ENCODE results near the gene DYNC2H1.

DNA sequence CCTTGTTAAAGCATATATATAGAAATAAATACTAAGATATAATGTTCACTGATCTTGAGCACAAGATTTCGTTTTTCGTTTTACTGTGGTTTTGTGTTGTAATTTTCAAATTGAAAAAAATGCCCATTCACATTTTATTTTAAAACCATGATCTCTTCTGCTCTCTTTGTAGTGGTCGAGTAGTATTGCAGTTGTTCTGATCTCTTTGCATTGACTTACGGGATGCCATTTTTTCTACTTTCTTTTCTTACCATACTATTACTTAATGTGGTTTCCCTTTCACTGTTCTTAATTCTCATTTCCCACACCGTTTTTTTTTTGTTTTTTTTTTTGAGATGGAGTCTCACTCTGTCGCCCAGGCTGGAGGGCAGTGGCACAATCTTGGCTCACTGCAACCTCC, 289.6 kb downstream of the DYNC2H1 start:
- TF ChIP-seq POLR2A (IDR thresholded peaks at IDR 0.05) (no peak), EP300 (IDR thresholded peaks at IDR 0.05) (no peak)
